A673 (cell line): Measurements from ENCODE around the gene GNPTAB. TPM values are rescaled to one million over a fixed set of nuclear protein-coding genes. Genes with fewer than 3 reads are reported as not detected.

Experiments used
- BruUV-seq: library from RNA; stranded (reverse); fragments of 400-500 nt; replicated peaks from 2 replicates; lab custom pipeline; 2021; lab: Mats Ljungman, UMichigan
- CTCF ChIA-PET: fragments of 300-600 bp; sonication (Branson Sonifier 250); formaldehyde crosslinking; loops from one replicate; lab custom pipeline; 2022; ENCODE audit warnings: antibody characterized with exemption; lab: Charles Lee
- POLR2A ChIA-PET: fragments of 300-600 bp; sonication (Branson Sonifier 250); formaldehyde crosslinking; loops from one replicate; lab custom pipeline; 2022; ENCODE audit warnings: antibody characterized with exemption; ENCODE audit not compliant: low non-redundant PET; lab: Charles Lee
- DNase-seq: peaks from one replicate; pipeline ENCODE4 v3.0.0-alpha.2; 2015; ENCODE audit warnings: low spot score
- H3K27ac ChIP-seq: fragments of 200-600 bp; sonication (generic); 2 replicates; pipeline ENCODE4 v1.5.1; 2016; ENCODE audit warnings: mixed run types, low read depth, mild to moderate bottlenecking, mixed read lengths, antibody characterized with exemption, low read length; ENCODE audit not compliant: poor library complexity, severe bottlenecking
- H3K27me3 ChIP-seq: fragments of 200-600 bp; sonication (generic); replicated peaks from 2 replicates; pipeline ENCODE4 v1.6.1; 2017; ENCODE audit warnings: mixed run types, low read depth, mild to moderate bottlenecking, mixed read lengths, antibody characterized with exemption, low read length; ENCODE audit not compliant: insufficient read depth, poor library complexity
- H3K36me3 ChIP-seq: fragments of 200-600 bp; sonication (generic); 2 replicates; pipeline ENCODE4 v1.6.1; 2016; ENCODE audit warnings: mixed run types, mild to moderate bottlenecking, mixed read lengths, antibody characterized with exemption, low read length; ENCODE audit not compliant: insufficient read depth, poor library complexity, severe bottlenecking
- H3K4me1 ChIP-seq: fragments of 200-600 bp; sonication (generic); 2 replicates; pipeline ENCODE4 v1.6.1; 2017; ENCODE audit warnings: mixed run types, mild to moderate bottlenecking, mixed read lengths, antibody characterized with exemption, low read length; ENCODE audit not compliant: insufficient read depth, poor library complexity, severe bottlenecking
- H3K4me3 ChIP-seq: fragments of 200-600 bp; sonication (generic); 2 replicates; pipeline ENCODE4 v1.5.1; 2016; ENCODE audit warnings: low read depth, mixed run types, mild to moderate bottlenecking, mixed read lengths, low read length; ENCODE audit not compliant: poor library complexity, severe bottlenecking
- H3K9me3 ChIP-seq: fragments of 200-600 bp; sonication (generic); 2 replicates; pipeline ENCODE4 v1.6.1; 2016; ENCODE audit warnings: mixed run types, low read depth, mild to moderate bottlenecking, mixed read lengths, antibody characterized with exemption, low read length; ENCODE audit not compliant: poor library complexity, severe bottlenecking
- CTCF ChIP-seq: fragments of 300-800, 200-600 bp; sonication (generic); conservative IDR thresholded peaks from 2 replicates; pipeline ENCODE4 v1.5.1; 2017; ENCODE audit warnings: low read depth, mild to moderate bottlenecking, antibody characterized with exemption, low read length, moderate library complexity, mixed read lengths
- EZH2 ChIP-seq: fragments of 200-600 bp; sonication (generic); IDR thresholded peaks from 2 replicates; pipeline ENCODE4 v1.6.1; 2017; ENCODE audit warnings: borderline replicate concordance, low read depth, mild to moderate bottlenecking, mixed read lengths, antibody characterized with exemption, low read length; ENCODE audit not compliant: poor library complexity, severe bottlenecking
- intact Hi-C: fragments of 100-400 bp; cut with micrococcal nuclease; formaldehyde crosslinking; loops from one replicate; pipeline ENCODE4 v1.10.0; 2022; ENCODE audit not compliant: unreplicated experiment
- total RNA-seq: library from RNA; stranded (reverse); gene quantifications from 2 replicates; pipeline ENCODE4 v1.2.3, GENCODE V29; 2021

GNPTAB gene
- total RNA-seq, 1 experiment from 2014 or later = 19.9 TPM

GRCh38 chr12:101841069-101841468 lies 10.3 kb upstream of the GNPTAB start:
- intact Hi-C loops = no loop called here
- no peak overlapping the region for H3K27ac ChIP-seq
- H3K4me1 ChIP-seq = no peaks in the 10 kb centered on the region
- no peak for DNase-seq
- H3K9me3 ChIP-seq = no peaks in the 10 kb centered on the region
- TF ChIP-seq CTCF = no peak
- TF ChIP-seq EZH2 = no peak
- POLR2A ChIA-PET = no interaction called here
- H3K27me3 ChIP-seq = no peaks in the 10 kb centered on the region
- no peaks in the 10 kb centered on the region for H3K36me3 ChIP-seq
- no peak overlapping the region for H3K4me3 ChIP-seq
- CTCF ChIA-PET = interaction anchor here (0.7 kb wide), 1 partner anchor 74 kb away, joined by 4 read pairs; no protein-coding TSS in a partner anchor
- BruUV-seq = no TSS peak

GRCh38 chr12:101839324-101840283 lies 8.8 kb upstream of the GNPTAB start:
- no peaks in the 10 kb centered on the region for H3K36me3 ChIP-seq
- intact Hi-C loops = loop anchor here (2.0 kb wide), 2 partner anchors 67 to 425 kb away; no protein-coding TSS in a partner anchor
- no peak overlapping the region for H3K27ac ChIP-seq
- ChIA-PET CTCF (interaction anchor here (0.6 to 1.2 kb wide), 6 partner anchors 9 to 425 kb away, joined by 3 to 10 read pairs (median 4); partner anchors contain the start of gene GNPTAB), POLR2A (no interaction called here)
- peak; percentile 73 for DNase-seq
- no peaks in the 10 kb centered on the region for H3K9me3 ChIP-seq
- no peak overlapping the region for H3K4me3 ChIP-seq
- H3K4me1 ChIP-seq = no peaks in the 10 kb centered on the region
- TF ChIP-seq EZH2 = no peak
- TF ChIP-seq CTCF = peak; percentile 92
- BruUV-seq = no TSS peak
- no peaks in the 10 kb centered on the region for H3K27me3 ChIP-seq

- CTCF ChIA-PET = interaction anchor here (0.7 kb wide), 1 partner anchor 17 kb away, joined by 6 read pairs; no protein-coding TSS in a partner anchor
- H3K4me3 ChIP-seq = no peak overlapping the region
- no peaks in the 10 kb centered on the region for H3K27me3 ChIP-seq
- H3K27ac ChIP-seq = no peak overlapping the region
- H3K9me3 ChIP-seq = no peaks in the 10 kb centered on the region
- DNase-seq = no peak
- H3K36me3 ChIP-seq = no peaks in the 10 kb centered on the region
- no peak for TF ChIP-seq CTCF
- no peak for TF ChIP-seq EZH2
- no TSS peak for BruUV-seq
- no peaks in the 10 kb centered on the region for H3K4me1 ChIP-seq
- intact Hi-C loops = loop anchor here (2.0 kb wide), 2 partner anchors 66 to 424 kb away; no protein-coding TSS in a partner anchor
- POLR2A ChIA-PET = no interaction called here
Measured at GRCh38 chr12:101838628-101839323, 8.0 kb upstream of the GNPTAB start.
